B cell (primary cell): ENCODE measurements around the gene JAG1.

Experiments
- EZH2 ChIP-seq: IDR thresholded peaks from 2 replicates; pipeline ENCODE4 v1.6.1; 2012; ENCODE audit warnings: borderline replicate concordance, low read depth, mild to moderate bottlenecking, moderate library complexity, low read length; ENCODE audit not compliant: insufficient read depth, poor library complexity, severe bottlenecking
- TF ChIP-seq, protein P1 (sequence below): fragments of 200-600 bp; IDR thresholded peaks from one replicate; pipeline ENCODE4 v1.8.0; 2022; ENCODE audit warnings: antibody characterized with exemption, mild to moderate bottlenecking

DNA sequence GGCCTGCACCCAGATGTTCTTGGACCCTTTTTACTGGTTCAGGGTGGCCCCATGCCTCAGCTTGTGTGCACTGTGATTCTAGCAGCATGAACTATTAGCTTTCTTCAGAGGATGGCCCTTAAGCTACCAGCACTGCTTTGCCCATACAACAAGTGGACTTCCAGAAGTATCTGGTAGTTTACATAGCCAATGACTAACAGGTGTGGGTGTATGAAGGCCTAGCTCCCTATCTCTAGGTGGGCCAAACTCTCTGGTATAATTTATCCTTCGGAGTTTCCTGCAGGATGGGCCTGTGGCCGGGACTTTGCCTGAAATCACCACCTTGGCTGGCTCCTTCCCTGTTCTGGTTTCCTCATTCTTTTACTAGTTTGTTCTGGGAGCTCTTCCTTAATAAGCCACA lies 26.1 kb upstream of the JAG1 start:
- TF ChIP-seq, protein P1, sequence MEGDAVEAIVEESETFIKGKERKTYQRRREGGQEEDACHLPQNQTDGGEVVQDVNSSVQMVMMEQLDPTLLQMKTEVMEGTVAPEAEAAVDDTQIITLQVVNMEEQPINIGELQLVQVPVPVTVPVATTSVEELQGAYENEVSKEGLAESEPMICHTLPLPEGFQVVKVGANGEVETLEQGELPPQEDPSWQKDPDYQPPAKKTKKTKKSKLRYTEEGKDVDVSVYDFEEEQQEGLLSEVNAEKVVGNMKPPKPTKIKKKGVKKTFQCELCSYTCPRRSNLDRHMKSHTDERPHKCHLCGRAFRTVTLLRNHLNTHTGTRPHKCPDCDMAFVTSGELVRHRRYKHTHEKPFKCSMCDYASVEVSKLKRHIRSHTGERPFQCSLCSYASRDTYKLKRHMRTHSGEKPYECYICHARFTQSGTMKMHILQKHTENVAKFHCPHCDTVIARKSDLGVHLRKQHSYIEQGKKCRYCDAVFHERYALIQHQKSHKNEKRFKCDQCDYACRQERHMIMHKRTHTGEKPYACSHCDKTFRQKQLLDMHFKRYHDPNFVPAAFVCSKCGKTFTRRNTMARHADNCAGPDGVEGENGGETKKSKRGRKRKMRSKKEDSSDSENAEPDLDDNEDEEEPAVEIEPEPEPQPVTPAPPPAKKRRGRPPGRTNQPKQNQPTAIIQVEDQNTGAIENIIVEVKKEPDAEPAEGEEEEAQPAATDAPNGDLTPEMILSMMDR, result no peak
- no peak for TF ChIP-seq EZH2
